Tibial nerve (tissue), 3 donors: ENCODE results near the gene KLF18.

Experiments used
- POLR2A ChIP-seq, 2 donors: fragments of 450-650 bp; IDR thresholded peaks; one replicate each; pipeline ENCODE4 v1.6.1; 2017; ENCODE audit warnings: antibody characterized with exemption in 2 of 2, mild to moderate bottlenecking in 2 of 2, moderate library complexity in 2 of 2
- TF ChIP-seq, protein P1 (sequence below), 5 experiments: fragments of 200-600 bp in 3 of 5; fragments of 450-650 bp in 2 of 5; sonication (generic) in 3 of 5; IDR thresholded peaks; one replicate each; pipeline ENCODE4 v1.5.1; 2016 to 2019; ENCODE audit warnings: antibody characterized with exemption in 5 of 5, mild to moderate bottlenecking in 3 of 5, moderate library complexity in 2 of 5

- TF ChIP-seq, protein P1, sequence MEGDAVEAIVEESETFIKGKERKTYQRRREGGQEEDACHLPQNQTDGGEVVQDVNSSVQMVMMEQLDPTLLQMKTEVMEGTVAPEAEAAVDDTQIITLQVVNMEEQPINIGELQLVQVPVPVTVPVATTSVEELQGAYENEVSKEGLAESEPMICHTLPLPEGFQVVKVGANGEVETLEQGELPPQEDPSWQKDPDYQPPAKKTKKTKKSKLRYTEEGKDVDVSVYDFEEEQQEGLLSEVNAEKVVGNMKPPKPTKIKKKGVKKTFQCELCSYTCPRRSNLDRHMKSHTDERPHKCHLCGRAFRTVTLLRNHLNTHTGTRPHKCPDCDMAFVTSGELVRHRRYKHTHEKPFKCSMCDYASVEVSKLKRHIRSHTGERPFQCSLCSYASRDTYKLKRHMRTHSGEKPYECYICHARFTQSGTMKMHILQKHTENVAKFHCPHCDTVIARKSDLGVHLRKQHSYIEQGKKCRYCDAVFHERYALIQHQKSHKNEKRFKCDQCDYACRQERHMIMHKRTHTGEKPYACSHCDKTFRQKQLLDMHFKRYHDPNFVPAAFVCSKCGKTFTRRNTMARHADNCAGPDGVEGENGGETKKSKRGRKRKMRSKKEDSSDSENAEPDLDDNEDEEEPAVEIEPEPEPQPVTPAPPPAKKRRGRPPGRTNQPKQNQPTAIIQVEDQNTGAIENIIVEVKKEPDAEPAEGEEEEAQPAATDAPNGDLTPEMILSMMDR (IDR thresholded peaks at IDR 0.05), result no peak
- TF ChIP-seq POLR2A (IDR thresholded peaks at IDR 0.05), result no peak
Measured at GRCh38 chr1:44174630-44175029, 33.2 kb upstream of the KLF18 start.
